Measurements from ENCODE around the gene SMG7.

Gene SMG7

GRCh38 chr1:183461350-183461749 is 10.9 kb upstream of the SMG7 start:
- Histone ChIP-seq H3K27me3 (no peaks in the 10 kb centered on the region), H3K4me1 (no peaks in the 10 kb centered on the region), H3K4me3 (ENCODE audit: low read depth, low read length) (no peak overlapping the region), H3K9me3 (no peaks in the 10 kb centered on the region), H3K36me3 (no peaks in the 10 kb centered on the region)
- no peak for DNase-seq
- TF ChIP-seq CTCF (IDR thresholded peaks at IDR 0.05; ENCODE audit: low read depth, low read length): no peak

GRCh38 chr1:183463566-183463965 is 8.7 kb upstream of the SMG7 start:
- no peak for TF ChIP-seq CTCF (IDR thresholded peaks at IDR 0.05; ENCODE audit: low read depth, low read length)
- no peak for DNase-seq
- no peaks in the 10 kb centered on the region for H3K9me3 ChIP-seq
- H3K4me3 ChIP-seq (ENCODE audit: low read depth, low read length): no peak overlapping the region
- H3K27me3 ChIP-seq: no peaks in the 10 kb centered on the region
- H3K4me1 ChIP-seq: no peaks in the 10 kb centered on the region
- H3K36me3 ChIP-seq: no peaks in the 10 kb centered on the region

DNA sequence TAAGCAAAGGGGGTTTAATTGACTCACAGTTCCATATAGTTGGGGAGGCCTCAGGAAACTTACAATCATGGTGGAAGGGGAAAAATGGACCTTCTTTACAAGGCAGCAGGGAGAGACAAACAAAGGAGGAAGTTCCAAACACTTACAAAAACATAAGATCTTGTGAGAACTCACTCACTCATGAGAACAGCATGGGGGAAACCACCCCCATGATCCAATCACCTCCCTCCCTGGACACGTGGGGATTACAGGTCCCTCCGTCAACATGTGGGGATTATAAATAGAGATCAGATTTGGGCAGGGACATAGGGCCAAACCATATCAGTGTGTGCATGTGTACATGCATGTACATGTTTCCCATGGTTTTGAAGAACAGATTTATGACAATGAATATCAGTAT is 5.5 kb upstream of the SMG7 start:
- H3K36me3 ChIP-seq: no peaks in the 10 kb centered on the region
- H3K4me1 ChIP-seq: no peaks in the 10 kb centered on the region
- no peaks in the 10 kb centered on the region for H3K27me3 ChIP-seq
- DNase-seq: no peak
- H3K4me3 ChIP-seq (ENCODE audit: low read depth, low read length): no peak overlapping the region
- no peak for TF ChIP-seq CTCF (IDR thresholded peaks at IDR 0.05; ENCODE audit: low read depth, low read length)
- H3K9me3 ChIP-seq: no peaks in the 10 kb centered on the region

- Histone ChIP-seq H3K27me3 (no peaks in the 10 kb centered on the region), H3K9me3 (no peaks in the 10 kb centered on the region), H3K36me3 (peaks cover 3% of the 10 kb centered on the region; the same call in 1 of the 2 replicates), H3K4me3 (ENCODE audit: low read depth, low read length) (no peak overlapping the region), H3K4me1 (no peaks in the 10 kb centered on the region)
- no peak for DNase-seq
- TF ChIP-seq CTCF (IDR thresholded peaks at IDR 0.05; ENCODE audit: low read depth, low read length): no peak
Observed at GRCh38 chr1:183467687-183468086, 4.6 kb upstream of the SMG7 start.

GRCh38 chr1:183470147-183470960 is 1.9 kb upstream of the SMG7 start:
- DNase-seq: peak; percentile 93
- Histone ChIP-seq H3K9me3 (no peaks in the 10 kb centered on the region), H3K27me3 (no peaks in the 10 kb centered on the region), H3K4me3 (ENCODE audit: low read depth, low read length) (peak overlapping the region; percentile 75), H3K36me3 (peaks cover 3% of the 10 kb centered on the region; the same call in 1 of the 2 replicates), H3K4me1 (no peaks in the 10 kb centered on the region)
- peak; percentile 64 for TF ChIP-seq CTCF (IDR thresholded peaks at IDR 0.05; ENCODE audit: low read depth, low read length)
